Esophagus squamous epithelium (tissue), 4 donors: ENCODE results near the gene KCNJ18.
"Not testable (repeated sequence)": the region's sequence is repeated elsewhere in the genome, so short reads cannot be mapped to it uniquely, and the experiment has no call there.

ENCODE experiments used
- CTCF ChIP-seq, 6 experiments: fragments of 450-650 bp in 4 of 6; fragments of 200-600 bp in 2 of 6; sonication (generic) in 2 of 6; IDR thresholded peaks; one replicate each; pipeline ENCODE4 v1.5.1; 2016 to 2019; ENCODE audit warnings: antibody characterized with exemption in 6 of 6, mild to moderate bottlenecking in 4 of 6, moderate library complexity in 4 of 6
- POLR2A ChIP-seq, 4 donors: fragments of 450-650 bp; IDR thresholded peaks; one replicate each; pipeline ENCODE4 v1.6.1; 2017; ENCODE audit warnings: antibody characterized with exemption in 4 of 4, mild to moderate bottlenecking in 4 of 4, moderate library complexity in 3 of 4

GRCh38 chr17:21663166-21663565, 29.2 kb upstream of the KCNJ18 start:
- not testable (repeated sequence) for TF ChIP-seq POLR2A, CTCF (IDR thresholded peaks at IDR 0.05)
